ENCODE measurements around the gene SF1.

DNA sequence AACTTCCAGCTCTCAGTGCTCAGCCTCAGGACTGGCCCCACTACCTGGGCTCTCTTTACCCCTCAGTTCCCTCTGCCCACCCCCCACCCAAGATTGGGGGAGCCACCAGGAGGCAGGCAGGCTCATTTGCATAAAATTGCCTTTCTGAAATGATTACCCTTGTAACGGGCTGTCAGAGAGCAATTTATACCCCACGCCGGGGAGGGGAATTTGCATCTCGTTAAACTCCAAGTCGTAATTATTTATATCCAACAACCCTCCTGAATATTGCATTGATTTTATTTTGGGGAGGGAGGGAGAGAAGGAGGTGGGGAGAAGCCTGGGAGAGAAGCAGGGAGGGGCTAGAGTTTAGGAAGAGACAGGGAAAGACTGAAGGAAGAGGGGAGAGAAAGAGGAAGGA, 63.7 kb downstream of the SF1 start:
- no peak for TF ChIP-seq MAFK (IDR thresholded peaks at IDR 0.05; ENCODE audit: low read depth, low read length)
- TF ChIP-seq, protein P1, sequence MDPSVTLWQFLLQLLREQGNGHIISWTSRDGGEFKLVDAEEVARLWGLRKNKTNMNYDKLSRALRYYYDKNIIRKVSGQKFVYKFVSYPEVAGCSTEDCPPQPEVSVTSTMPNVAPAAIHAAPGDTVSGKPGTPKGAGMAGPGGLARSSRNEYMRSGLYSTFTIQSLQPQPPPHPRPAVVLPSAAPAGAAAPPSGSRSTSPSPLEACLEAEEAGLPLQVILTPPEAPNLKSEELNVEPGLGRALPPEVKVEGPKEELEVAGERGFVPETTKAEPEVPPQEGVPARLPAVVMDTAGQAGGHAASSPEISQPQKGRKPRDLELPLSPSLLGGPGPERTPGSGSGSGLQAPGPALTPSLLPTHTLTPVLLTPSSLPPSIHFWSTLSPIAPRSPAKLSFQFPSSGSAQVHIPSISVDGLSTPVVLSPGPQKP (IDR thresholded peaks at IDR 0.05; ENCODE audit: borderline replicate concordance, low read depth, low read length), result no peak
- TF ChIP-seq, protein P2, sequence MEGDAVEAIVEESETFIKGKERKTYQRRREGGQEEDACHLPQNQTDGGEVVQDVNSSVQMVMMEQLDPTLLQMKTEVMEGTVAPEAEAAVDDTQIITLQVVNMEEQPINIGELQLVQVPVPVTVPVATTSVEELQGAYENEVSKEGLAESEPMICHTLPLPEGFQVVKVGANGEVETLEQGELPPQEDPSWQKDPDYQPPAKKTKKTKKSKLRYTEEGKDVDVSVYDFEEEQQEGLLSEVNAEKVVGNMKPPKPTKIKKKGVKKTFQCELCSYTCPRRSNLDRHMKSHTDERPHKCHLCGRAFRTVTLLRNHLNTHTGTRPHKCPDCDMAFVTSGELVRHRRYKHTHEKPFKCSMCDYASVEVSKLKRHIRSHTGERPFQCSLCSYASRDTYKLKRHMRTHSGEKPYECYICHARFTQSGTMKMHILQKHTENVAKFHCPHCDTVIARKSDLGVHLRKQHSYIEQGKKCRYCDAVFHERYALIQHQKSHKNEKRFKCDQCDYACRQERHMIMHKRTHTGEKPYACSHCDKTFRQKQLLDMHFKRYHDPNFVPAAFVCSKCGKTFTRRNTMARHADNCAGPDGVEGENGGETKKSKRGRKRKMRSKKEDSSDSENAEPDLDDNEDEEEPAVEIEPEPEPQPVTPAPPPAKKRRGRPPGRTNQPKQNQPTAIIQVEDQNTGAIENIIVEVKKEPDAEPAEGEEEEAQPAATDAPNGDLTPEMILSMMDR (conservative IDR thresholded peaks at IDR 0.05; ENCODE audit: low read depth, low read length), result no peak
- no peak for TF ChIP-seq RAD21 (IDR thresholded peaks at IDR 0.05; ENCODE audit: low read length)
- no peak for TF ChIP-seq POLR2A (IDR thresholded peaks at IDR 0.05; ENCODE audit: low read depth, low read length)
- no peak for TF ChIP-seq RCOR1 (IDR thresholded peaks at IDR 0.05; ENCODE audit: insufficient replicate concordance, low read length)
- no peak for TF ChIP-seq CHD1 (IDR thresholded peaks at IDR 0.05; ENCODE audit: low read depth, low read length)
- TF ChIP-seq MAZ (IDR thresholded peaks at IDR 0.05; ENCODE audit: borderline replicate concordance, low read depth, low read length), result no peak
- TF ChIP-seq SMC3 (IDR thresholded peaks at IDR 0.05; ENCODE audit: low read depth, low read length), result no peak
